Activated CD8-positive, alpha-beta memory T cell treated with anti-CD3 and anti-CD28 coated beads, Interleukin-2, amount 50 U/mL, for 4 hours (primary cell): Measurements from ENCODE around the gene SCUBE1.
"Not testable (repeated sequence)": the region's sequence is repeated elsewhere in the genome, so short reads cannot be mapped to it uniquely, and the experiment has no call there.

ENCODE experiments used
- DNase-seq: peaks from one replicate; pipeline ENCODE4 v3.0.0-alpha.2; 2020

The SCUBE1 gene

GRCh38 chr22:43299736-43300135 is 43.4 kb downstream of the SCUBE1 start:
- no peak for DNase-seq

GRCh38 chr22:43298062-43298801 is 44.9 kb downstream of the SCUBE1 start:
- no peak for DNase-seq

- DNase-seq, result no peak
Observed at GRCh38 chr22:43297270-43298061, 45.7 kb downstream of the SCUBE1 start.

- DNase-seq, result no peak
Observed at GRCh38 chr22:43296276-43296902, 46.8 kb downstream of the SCUBE1 start.

GRCh38 chr22:43295660-43296059 is 47.5 kb downstream of the SCUBE1 start:
- DNase-seq, result no peak

- no peak for DNase-seq
Observed at GRCh38 chr22:43295173-43295572, 48.0 kb downstream of the SCUBE1 start.

GRCh38 chr22:43293655-43294392 is 49.3 kb downstream of the SCUBE1 start:
- no peak for DNase-seq

GRCh38 chr22:43293259-43293654 is 49.9 kb downstream of the SCUBE1 start:
- no peak for DNase-seq

GRCh38 chr22:43292630-43293018 is 50.5 kb downstream of the SCUBE1 start:
- no peak for DNase-seq

GRCh38 chr22:43291381-43291780 is 51.8 kb downstream of the SCUBE1 start:
- no peak for DNase-seq

- DNase-seq, result no peak
Observed at GRCh38 chr22:43289976-43290721, 53.0 kb downstream of the SCUBE1 start.

- no peak for DNase-seq
Observed at GRCh38 chr22:43289531-43289963, 53.6 kb downstream of the SCUBE1 start.

- DNase-seq, result no peak
Observed at GRCh38 chr22:43288807-43289420, 54.3 kb downstream of the SCUBE1 start.

GRCh38 chr22:43288378-43288777 is 54.8 kb downstream of the SCUBE1 start:
- DNase-seq, result no peak

- no peak for DNase-seq
Observed at GRCh38 chr22:43287441-43287840, 55.7 kb downstream of the SCUBE1 start.

- no peak for DNase-seq
Observed at GRCh38 chr22:43281394-43281793, 61.8 kb downstream of the SCUBE1 start.

- not testable (repeated sequence) for DNase-seq
Observed at GRCh38 chr22:43280523-43280886, 62.7 kb downstream of the SCUBE1 start.

GRCh38 chr22:43279867-43280522 is 63.2 kb downstream of the SCUBE1 start:
- no peak for DNase-seq

GRCh38 chr22:43277987-43278601 is 65.1 kb downstream of the SCUBE1 start:
- DNase-seq, result no peak

- DNase-seq, result no peak
Observed at GRCh38 chr22:43277091-43277490, 66.1 kb downstream of the SCUBE1 start.

- no peak for DNase-seq
Observed at GRCh38 chr22:43276321-43276720, 66.9 kb downstream of the SCUBE1 start.
